ENCODE measurements around the gene MAGI2. TPM values are rescaled to one million over a fixed set of nuclear protein-coding genes. Genes with fewer than 3 reads are reported as not detected.

MAGI2 gene
- total RNA-seq, 4 donors from 2014 or later, result 0.23 to 5.5 (median 0.45) TPM

DNA sequence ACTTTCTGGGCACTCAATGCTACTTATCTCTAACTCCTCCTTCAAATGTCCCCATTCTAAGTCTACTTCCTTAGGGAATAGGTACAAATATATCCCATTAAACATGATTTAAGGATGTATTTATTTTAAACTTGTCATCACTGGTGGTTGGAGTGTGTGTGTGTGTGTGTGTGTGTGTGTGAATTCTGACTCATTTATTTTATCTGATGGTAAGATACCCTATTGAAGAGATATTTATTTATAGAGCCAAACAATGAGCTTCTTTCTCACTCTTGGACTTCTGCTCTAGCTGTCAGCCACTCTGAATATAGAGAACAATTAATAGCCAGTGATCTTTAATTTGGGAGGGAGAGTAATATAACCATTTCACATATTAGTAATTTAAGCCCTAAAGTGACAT, 17.8 kb upstream of the MAGI2 start:
- no peak for DNase-seq
- H3K27ac ChIP-seq, result no peak overlapping the region
- H3K4me1 ChIP-seq, result no peaks in the 10 kb centered on the region
- no peak overlapping the region for H3K4me3 ChIP-seq
- no peaks in the 10 kb centered on the region for H3K27me3 ChIP-seq
- H3K36me3 ChIP-seq, result no peaks in the 10 kb centered on the region
- TF ChIP-seq POLR2A (IDR thresholded peaks at IDR 0.05) (no peak), CTCF (IDR thresholded peaks at IDR 0.05) (no peak)
- intact Hi-C loops (cut with DNase I), result no loop called here
- no peaks in the 10 kb centered on the region for H3K9me3 ChIP-seq

DNA sequence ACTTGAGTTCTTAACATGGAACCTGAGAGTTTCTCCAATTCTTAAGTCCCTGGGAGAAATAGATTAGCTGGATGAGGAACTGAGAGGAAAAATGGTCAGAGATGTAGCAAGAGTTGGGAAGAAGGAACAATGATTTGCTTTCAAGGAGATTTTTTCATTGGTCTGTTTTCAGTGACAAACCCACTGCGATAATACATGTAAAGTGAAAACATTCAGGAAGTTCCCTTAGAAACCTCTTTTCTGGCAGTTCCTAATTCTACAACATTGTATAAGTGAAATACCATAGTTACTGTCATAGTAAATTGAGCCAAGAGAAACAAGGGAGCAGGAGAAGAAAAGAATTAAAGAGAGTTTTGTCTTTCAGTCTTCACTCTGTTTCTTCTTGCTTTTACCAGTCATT, 12.1 kb upstream of the MAGI2 start:
- Histone ChIP-seq H3K4me3 (no peak overlapping the region), H3K36me3 (no peaks in the 10 kb centered on the region), H3K27me3 (no peaks in the 10 kb centered on the region), H3K9me3 (no peaks in the 10 kb centered on the region), H3K27ac (no peak overlapping the region), H3K4me1 (no peaks in the 10 kb centered on the region)
- intact Hi-C loops (cut with DNase I), result no loop called here
- WGBS, 2 donors, result 67 to 90% methylated on average over 1 of the region's 1 CpG
- no peak for DNase-seq
- TF ChIP-seq POLR2A (IDR thresholded peaks at IDR 0.05) (no peak), CTCF (IDR thresholded peaks at IDR 0.05) (no peak)

- Histone ChIP-seq H3K27ac (no peak overlapping the region), H3K4me3 (no peak overlapping the region), H3K27me3 (no peaks in the 10 kb centered on the region), H3K9me3 (no peaks in the 10 kb centered on the region), H3K36me3 (peaks cover 0 to 5% (median 0%) of the 10 kb centered on the region in 3 donors), H3K4me1 (no peaks in the 10 kb centered on the region)
- no peak for DNase-seq
- TF ChIP-seq POLR2A (IDR thresholded peaks at IDR 0.05) (no peak), CTCF (IDR thresholded peaks at IDR 0.05) (no peak)
- intact Hi-C loops (cut with DNase I), result no loop called here
- WGBS, 2 donors, result 59 to 68% methylated on average over 3 of the region's 3 CpGs
Measured at GRCh38 chr7:79464051-79464450, 10.6 kb upstream of the MAGI2 start.

DNA sequence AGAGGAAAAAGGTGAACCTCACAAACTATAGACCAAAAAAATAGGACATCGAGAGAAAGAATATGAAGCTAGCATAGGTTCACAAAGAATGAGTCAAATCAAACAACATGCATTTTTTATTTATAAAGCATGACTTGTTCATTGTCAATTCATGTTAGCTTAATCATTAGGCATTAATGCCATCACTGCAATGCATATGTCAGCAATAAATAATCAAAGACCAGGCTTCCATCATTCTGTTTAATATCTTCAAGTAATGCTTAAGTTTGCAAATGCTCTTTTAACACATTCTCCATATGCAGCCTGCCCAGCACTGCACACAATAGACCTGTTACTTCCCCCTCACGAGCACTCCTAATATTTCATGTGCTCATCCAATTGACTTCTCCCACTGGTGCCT, 8.9 kb upstream of the MAGI2 start:
- Histone ChIP-seq H3K4me3 (no peak overlapping the region), H3K27ac (no peak overlapping the region), H3K27me3 (no peaks in the 10 kb centered on the region), H3K9me3 (no peaks in the 10 kb centered on the region), H3K4me1 (no peaks in the 10 kb centered on the region), H3K36me3 (peaks cover 0 to 5% (median 0%) of the 10 kb centered on the region in 3 donors)
- no peak for TF ChIP-seq POLR2A (IDR thresholded peaks at IDR 0.05)
- TF ChIP-seq CTCF (IDR thresholded peaks at IDR 0.05), result no peak
- WGBS, 2 donors, result 58 to 63% methylated on average over 2 of the region's 2 CpGs
- intact Hi-C loops (cut with DNase I), result no loop called here
- no peak for DNase-seq

DNA sequence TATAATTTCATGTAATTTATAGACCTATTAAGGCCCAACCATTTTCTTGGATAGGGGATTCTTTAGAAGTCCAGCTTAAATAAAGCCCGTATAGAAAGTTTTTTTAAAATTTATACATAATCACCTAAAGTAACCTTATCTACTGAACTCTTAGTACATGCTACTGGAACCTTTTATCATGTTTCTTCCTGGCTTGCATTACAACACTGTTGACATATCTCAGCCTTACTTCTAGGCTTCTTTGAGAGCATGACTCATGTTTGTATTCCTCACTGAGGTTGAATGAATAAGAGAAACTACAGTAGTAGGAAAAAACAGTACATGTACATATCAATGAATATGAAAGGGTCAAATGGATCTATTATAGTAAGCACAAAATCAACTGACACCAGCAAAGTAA, 8.2 kb upstream of the MAGI2 start:
- H3K27me3 ChIP-seq, result no peaks in the 10 kb centered on the region
- 54 to 60% methylated on average over 1 of the region's 1 CpG for WGBS, 2 donors
- intact Hi-C loops (cut with DNase I), result no loop called here
- H3K36me3 ChIP-seq, result peaks cover 0 to 5% (median 0%) of the 10 kb centered on the region in 3 donors
- H3K27ac ChIP-seq, result no peak overlapping the region
- TF ChIP-seq POLR2A (IDR thresholded peaks at IDR 0.05), result no peak
- no peak for DNase-seq
- H3K9me3 ChIP-seq, result no peaks in the 10 kb centered on the region
- peaks cover 0 to 2% (median under 1%) of the 10 kb centered on the region in 3 donors for H3K4me1 ChIP-seq
- H3K4me3 ChIP-seq, result no peak overlapping the region

GRCh38 chr7:79459381-79459780, 5.9 kb upstream of the MAGI2 start:
- WGBS, 2 donors, result 62 to 69% methylated on average over 3 of the region's 3 CpGs
- Histone ChIP-seq H3K27me3 (peaks cover 0 to 3% (median 0%) of the 10 kb centered on the region in 4 donors), H3K9me3 (no peaks in the 10 kb centered on the region), H3K36me3 (peaks cover 0 to 5% (median 0%) of the 10 kb centered on the region in 3 donors), H3K27ac (no peak overlapping the region), H3K4me3 (no peak overlapping the region), H3K4me1 (peaks cover 0 to 25% (median 17%) of the 10 kb centered on the region in 3 donors)
- TF ChIP-seq POLR2A (IDR thresholded peaks at IDR 0.05) (no peak), CTCF (IDR thresholded peaks at IDR 0.05) (no peak)
- intact Hi-C loops (cut with DNase I), result no loop called here
- no peak for DNase-seq

Measured in esophagus squamous epithelium (tissue), 5 donors.